Stimulated activated CD8-positive, alpha-beta memory T cell treated with anti-CD3 and anti-CD28 coated beads, Interleukin-4, amount 100 ng/mL, for 48 hours (primary cell): ENCODE results near the gene HOXA3.

Source experiments
- DNase-seq: peaks from one replicate; pipeline ENCODE4 v3.0.0-alpha.2; 2020

Gene HOXA3

GRCh38 chr7:27177795-27178320 is 25.5 kb upstream of the HOXA3 start:
- DNase-seq, result no peak

- DNase-seq, result peak; percentile 17
Observed at GRCh38 chr7:27176962-27177794, 24.8 kb upstream of the HOXA3 start.

GRCh38 chr7:27176524-27176845 is 24.1 kb upstream of the HOXA3 start:
- DNase-seq, result peak; percentile 10

- peak; percentile 16 for DNase-seq
Observed at GRCh38 chr7:27175626-27176523, 23.5 kb upstream of the HOXA3 start.

- DNase-seq, result peak; percentile 20
Observed at GRCh38 chr7:27174874-27175625, 22.7 kb upstream of the HOXA3 start.

GRCh38 chr7:27173956-27174873 is 21.8 kb upstream of the HOXA3 start, which contains the start of gene HOXA10:
Gene HOXA10 (minus strand): TSS chr7:27174320. CDS start chr7:27174306, 14 bp downstream.
- DNase-seq, result peak; percentile 22

- no peak for DNase-seq
Observed at GRCh38 chr7:27173511-27173955, 21.1 kb upstream of the HOXA3 start.

- peak; percentile 39 for DNase-seq
Observed at GRCh38 chr7:27172823-27173510, 20.6 kb upstream of the HOXA3 start.

GRCh38 chr7:27172315-27172774 is 20.0 kb upstream of the HOXA3 start:
- DNase-seq, result peak; percentile 28

- peak; percentile 29 for DNase-seq
Observed at GRCh38 chr7:27171637-27172314, 19.4 kb upstream of the HOXA3 start.

GRCh38 chr7:27171325-27171636 is 18.9 kb upstream of the HOXA3 start:
- DNase-seq, result peak; percentile 25

- no peak for DNase-seq
Observed at GRCh38 chr7:27170426-27171324, 18.3 kb upstream of the HOXA3 start.

- DNase-seq, result no peak
Observed at GRCh38 chr7:27169658-27170425, 17.5 kb upstream of the HOXA3 start.

GRCh38 chr7:27168265-27168947 is 16.0 kb upstream of the HOXA3 start:
- DNase-seq, result no peak

- no peak for DNase-seq
Observed at GRCh38 chr7:27167916-27168264, 15.5 kb upstream of the HOXA3 start.

GRCh38 chr7:27166531-27167505 is 14.4 kb upstream of the HOXA3 start:
- no peak for DNase-seq
